GM12892 (cell line): ENCODE data around the gene MYOM1.

Experiments
- POLR2A ChIP-seq: IDR thresholded peaks from 2 replicates; pipeline ENCODE4 v1.6.1; 2011; ENCODE audit warnings: low read depth, low read length, control low read depth
- POLR2AphosphoS5 ChIP-seq: IDR thresholded peaks from 2 replicates; pipeline ENCODE4 v1.6.1; 2011; ENCODE audit warnings: low read depth, low read length, control low read depth
- TAF1 ChIP-seq: IDR thresholded peaks from 2 replicates; pipeline ENCODE4 v1.6.1; 2011; ENCODE audit warnings: low read depth, mild to moderate bottlenecking, control low read depth, low read length, borderline replicate concordance

GRCh38 chr18:3053081-3053480, 166.7 kb downstream of the MYOM1 start:
- TF ChIP-seq POLR2AphosphoS5, result no peak
- TF ChIP-seq TAF1, result no peak
- TF ChIP-seq POLR2A, result no peak
